AG10803 (cell line): ENCODE data around the gene KCNJ9.

Source experiments
- DNase-seq: peaks from one replicate; pipeline ENCODE4 v3.0.0; 2010; ENCODE audit warnings: low read depth
- H3K4me3 ChIP-seq: 2 replicates; pipeline ENCODE4 v1.5.1; 2011; ENCODE audit warnings: mild to moderate bottlenecking, low read length, control low read depth
- CTCF ChIP-seq: conservative IDR thresholded peaks from 2 replicates; pipeline ENCODE4 v1.5.1; 2011; ENCODE audit warnings: mild to moderate bottlenecking, low read length, control low read depth, inconsistent platforms

The KCNJ9 gene

DNA sequence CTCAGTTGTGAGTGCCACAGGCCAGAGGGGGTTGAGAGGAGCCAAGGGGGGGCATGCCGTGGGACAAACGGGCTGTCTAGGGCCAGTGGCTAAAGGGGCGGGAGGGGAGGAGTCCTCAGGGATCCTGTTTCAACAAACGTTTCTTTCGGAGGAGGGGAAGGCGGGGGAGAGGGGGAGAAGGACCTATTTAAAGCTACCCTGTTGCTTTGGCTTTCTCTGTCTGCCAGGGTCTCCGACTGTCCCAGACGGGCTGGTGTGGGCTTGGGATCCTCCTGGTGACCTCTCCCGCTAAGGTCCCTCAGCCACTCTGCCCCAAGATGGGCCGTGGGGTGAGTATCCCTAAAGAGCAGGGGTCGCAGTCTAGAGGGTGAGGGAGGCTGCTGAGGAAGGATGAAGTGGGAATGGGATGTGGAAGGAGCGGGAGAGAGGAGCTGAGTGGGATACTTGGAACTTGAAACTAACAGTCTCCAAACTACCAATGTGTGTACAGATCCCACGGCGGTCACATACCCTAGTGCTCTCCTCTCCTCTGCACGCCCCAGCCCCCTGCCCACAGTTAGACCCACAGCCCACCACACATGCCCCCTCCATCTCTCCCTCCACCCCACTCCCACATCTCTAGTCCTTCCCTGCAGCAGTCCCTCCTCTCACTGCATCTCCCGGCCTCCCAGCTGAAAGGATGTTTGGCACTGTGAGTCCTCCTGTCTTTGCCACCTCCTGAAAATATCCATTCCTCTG, 34.4 kb downstream of the KCNJ9 start, which contains the start of gene ATP1A2:
Gene ATP1A2 (plus strand): TSS at position 215 of the 738 bp plus-strand sequence. CDS start 103 bp downstream, at position 318.
- DNase-seq = no peak
- H3K4me3 ChIP-seq = no peak within 1 kb of the TSS
- no peak for TF ChIP-seq CTCF

GRCh38 chr1:160116283-160117147, 35.2 kb downstream of the KCNJ9 start:
- no peak for TF ChIP-seq CTCF
- peak; percentile 56 for DNase-seq
- no peak overlapping the region for H3K4me3 ChIP-seq

- H3K4me3 ChIP-seq = no peak overlapping the region
- TF ChIP-seq CTCF = no peak
- no peak for DNase-seq
Measured at GRCh38 chr1:160117300-160117699, 36.0 kb downstream of the KCNJ9 start.

DNA sequence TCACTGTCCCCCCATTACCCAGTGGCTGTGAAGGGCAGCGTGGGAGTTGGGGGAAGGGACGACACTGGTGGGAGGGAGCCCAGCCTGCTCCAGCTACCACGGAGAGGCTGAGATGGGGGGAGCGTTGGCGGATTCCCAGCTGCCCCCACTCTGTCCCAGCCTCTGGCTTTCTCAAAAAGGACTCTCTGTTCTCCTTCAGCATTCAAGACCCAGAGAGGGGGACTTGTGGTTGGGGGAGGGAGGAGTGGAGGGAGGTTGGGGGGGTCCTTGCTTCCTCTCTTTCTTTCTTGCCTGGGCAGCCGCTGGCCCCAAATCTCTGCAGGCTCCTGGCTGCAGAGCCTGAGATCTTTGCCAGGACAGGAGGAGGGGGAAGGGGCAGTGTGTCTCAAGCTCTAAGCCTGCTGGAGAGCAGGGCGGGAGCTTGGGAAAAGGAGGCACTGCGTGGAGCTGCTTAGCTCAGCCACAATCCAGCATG, 36.4 kb downstream of the KCNJ9 start:
- no peak for TF ChIP-seq CTCF
- DNase-seq = peak; percentile 49
- H3K4me3 ChIP-seq = no peak overlapping the region

DNA sequence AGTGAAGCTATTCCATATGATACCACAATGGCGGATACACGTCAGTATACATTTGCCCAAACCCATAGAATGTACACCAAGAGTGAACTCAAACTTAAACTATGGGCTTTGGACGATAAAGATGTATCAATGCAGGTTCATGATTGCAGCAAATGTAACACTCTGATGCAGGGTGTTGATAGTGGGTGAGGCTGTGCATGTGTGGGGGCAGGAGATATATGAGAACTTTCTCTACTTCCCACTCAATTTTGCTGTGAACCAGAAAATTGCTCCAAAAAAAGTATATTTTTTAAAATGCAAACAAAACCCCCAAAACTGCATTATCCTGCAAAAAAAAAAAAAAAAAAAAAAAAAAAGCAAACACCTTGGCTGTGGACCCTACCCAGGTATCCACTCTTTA, 37.6 kb downstream of the KCNJ9 start:
- H3K4me3 ChIP-seq = no peak overlapping the region
- DNase-seq = no peak
- no peak for TF ChIP-seq CTCF

GRCh38 chr1:160120797-160121196, 39.5 kb downstream of the KCNJ9 start:
- TF ChIP-seq CTCF = no peak
- no peak for DNase-seq

More at GRCh38 chr1:160120797-160121196, 39.5 kb downstream of the KCNJ9 start:
- no peak overlapping the region for H3K4me3 ChIP-seq
